Urothelium cell line (cell line): ENCODE data around the gene IFI27.
"Not testable (repeated sequence)": the region's sequence is repeated elsewhere in the genome, so short reads cannot be mapped to it uniquely, and the experiment has no call there.

Experiments used
- DNase-seq: peaks from one replicate; pipeline ENCODE4 v3.0.0; 2011; ENCODE audit warnings: low spot score, mixed read lengths
- FAIRE-seq: peaks from 2 replicates; lab custom pipeline; 2011; peaks lifted over from hg19 to GRCh38; lab: Jason Lieb, UNC

The IFI27 gene

DNA sequence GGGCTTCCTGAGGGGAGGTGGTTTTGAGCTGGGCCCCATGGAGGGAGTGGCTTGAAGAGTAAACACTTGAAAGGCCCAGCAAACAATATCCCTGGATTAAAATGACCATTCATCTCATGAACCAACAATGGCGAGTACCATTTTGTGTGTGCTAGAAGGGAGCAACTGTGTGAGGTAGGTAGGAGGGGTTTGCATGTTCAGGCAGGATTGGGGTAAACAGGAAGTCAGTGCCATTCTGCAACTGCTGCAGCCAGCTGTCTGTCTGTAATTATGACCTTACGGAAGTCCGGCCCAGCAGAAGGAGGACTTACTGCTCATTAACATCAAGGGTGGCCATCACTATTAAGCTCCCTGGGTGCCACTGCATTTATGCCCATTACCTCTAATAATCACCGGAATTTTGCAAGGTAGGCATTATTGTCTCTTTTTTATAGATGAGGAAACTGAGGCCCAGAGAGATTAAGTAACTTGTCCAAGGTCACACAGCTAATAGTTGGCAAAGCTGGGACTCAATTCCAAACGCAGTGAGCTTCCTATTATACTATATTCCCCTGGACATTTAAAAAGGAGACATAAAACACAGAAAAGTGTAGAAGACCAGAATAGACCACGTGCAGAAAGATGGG lies 35.5 kb downstream of the IFI27 start:
- FAIRE-seq = no peak
- DNase-seq = no peak

DNA sequence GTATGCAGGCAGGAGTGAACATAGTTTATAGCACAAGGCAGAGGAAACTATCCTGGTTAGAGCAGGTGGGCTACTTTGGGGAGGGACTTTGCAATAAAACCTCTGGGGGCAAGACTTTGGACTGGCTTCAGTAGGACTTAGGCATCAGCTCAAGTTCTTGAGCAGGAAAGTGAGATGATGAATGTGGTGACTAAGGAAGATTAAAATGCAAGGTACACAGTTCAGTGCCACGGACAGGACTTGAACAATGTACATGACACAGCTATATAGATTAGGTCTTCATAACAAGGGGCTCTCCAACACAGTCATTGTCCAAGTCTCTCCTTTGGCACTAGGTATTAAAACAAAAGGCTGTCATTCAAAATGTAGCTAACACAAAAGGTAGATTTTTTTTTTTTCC lies 42.1 kb downstream of the IFI27 start:
- no peak for FAIRE-seq
- no peak for DNase-seq

DNA sequence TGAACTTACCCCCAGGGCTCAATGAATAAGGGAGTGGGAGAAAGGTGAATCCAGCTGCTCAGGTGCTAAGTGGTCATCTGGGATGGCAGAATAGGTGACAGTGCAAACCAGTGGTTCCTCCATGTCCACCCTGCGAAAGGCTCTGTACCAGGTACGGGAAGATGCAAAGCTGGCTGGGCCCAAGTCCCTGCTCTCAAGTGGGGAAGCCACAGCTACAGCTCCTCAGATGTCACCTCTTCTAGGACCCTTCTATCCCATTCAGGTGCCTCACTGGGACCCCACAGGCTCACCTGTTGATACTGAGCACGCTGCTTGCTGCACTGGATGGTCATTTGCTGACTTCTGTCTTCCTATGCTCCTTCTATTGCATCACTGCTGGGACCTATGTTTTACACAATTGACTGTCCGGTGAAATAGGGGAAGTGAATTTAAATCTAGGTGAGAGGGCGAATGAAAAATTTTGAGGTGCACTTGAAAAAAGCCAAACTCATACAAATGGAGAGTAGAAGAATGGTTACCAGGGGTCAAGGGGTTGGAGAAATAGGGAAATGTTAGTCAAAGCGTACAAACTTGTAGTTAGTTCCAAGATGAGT lies 43.3 kb downstream of the IFI27 start:
- no peak for FAIRE-seq
- DNase-seq = no peak

- FAIRE-seq, DNase-seq: not testable (repeated sequence)
Measured at GRCh38 chr14:94156143-94156542, 45.6 kb downstream of the IFI27 start.

DNA sequence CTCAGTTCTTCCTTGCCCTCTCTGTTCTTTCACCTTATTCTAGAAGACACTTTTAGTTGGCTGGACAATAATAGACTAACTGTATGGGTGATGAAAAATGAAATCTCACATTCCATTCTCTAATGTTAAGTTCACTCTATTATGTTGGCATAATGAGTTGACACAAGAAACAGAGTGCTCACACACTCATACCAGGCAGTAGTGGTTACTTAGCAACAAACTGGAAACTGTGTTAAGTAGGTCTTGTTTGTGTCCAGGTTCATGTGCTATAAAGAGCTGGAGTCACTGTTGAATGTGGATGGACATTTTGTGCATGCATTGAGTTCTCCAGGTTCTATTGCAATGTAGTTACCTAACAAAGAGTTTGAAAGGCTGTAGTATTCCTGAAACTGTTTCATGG lies 46.7 kb downstream of the IFI27 start:
- DNase-seq = no peak
- FAIRE-seq = no peak

DNA sequence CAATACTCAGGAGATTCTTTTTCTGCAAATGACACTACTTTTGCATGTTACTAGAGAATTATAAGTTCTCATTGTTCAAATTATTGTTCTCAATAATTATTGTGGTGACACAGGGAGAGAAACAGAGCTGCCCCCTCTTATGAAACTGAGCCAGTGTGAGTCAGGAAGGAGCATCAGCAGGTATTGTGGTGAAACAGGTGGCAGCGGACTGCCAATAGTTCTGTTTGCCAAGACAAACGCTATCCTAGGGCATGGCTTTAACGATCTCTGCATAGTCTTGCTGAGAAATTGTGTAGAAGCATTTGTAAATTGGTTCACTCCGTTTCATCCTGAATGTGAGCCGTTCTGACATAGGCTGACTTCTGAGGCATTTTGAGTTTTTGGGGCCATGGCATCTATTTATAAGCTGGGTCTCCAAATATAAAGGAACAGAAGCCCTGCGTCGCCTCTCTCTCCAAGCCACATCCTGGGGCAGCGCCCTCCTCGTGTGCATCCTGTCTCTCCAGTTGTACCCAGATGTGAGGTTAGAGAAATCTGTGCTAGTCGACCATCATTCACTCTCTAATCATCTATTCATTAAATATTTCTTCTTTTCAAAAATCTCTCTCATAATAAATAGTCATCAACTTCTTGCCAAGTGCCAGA lies 47.8 kb downstream of the IFI27 start:
- no peak for DNase-seq

GRCh38 chr14:94161058-94161457 lies 50.5 kb downstream of the IFI27 start:
- no peak for FAIRE-seq

More for the DNA sequence above, 47.8 kb downstream of the IFI27 start:
- FAIRE-seq = no peak

DNA sequence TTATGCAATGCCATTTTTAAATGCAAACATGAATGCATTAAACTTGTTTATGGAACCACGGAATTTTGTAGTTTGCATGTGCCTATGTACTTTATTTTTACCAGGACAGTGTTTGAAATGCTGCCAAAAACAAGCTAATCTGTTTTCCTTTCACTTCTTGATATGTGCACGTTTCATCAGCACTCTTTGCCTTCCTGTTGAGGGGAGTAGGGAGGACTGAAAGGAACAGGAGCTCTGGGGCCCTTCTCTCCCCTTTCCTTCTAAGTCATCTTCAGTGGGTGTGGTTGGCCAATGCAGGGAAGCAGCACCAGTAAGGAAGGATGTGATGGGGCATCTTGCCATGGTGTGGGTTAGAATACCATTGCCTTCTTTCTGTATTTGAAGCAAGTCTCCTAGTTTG lies 51.4 kb downstream of the IFI27 start:
- FAIRE-seq = no peak
- no peak for DNase-seq

More at GRCh38 chr14:94161058-94161457, 50.5 kb downstream of the IFI27 start:
- DNase-seq = no peak

- DNase-seq = no peak
- FAIRE-seq = no peak
Measured at GRCh38 chr14:94162466-94162865, 51.9 kb downstream of the IFI27 start.

GRCh38 chr14:94163796-94164195 lies 53.3 kb downstream of the IFI27 start:
- no peak for FAIRE-seq
- no peak for DNase-seq

DNA sequence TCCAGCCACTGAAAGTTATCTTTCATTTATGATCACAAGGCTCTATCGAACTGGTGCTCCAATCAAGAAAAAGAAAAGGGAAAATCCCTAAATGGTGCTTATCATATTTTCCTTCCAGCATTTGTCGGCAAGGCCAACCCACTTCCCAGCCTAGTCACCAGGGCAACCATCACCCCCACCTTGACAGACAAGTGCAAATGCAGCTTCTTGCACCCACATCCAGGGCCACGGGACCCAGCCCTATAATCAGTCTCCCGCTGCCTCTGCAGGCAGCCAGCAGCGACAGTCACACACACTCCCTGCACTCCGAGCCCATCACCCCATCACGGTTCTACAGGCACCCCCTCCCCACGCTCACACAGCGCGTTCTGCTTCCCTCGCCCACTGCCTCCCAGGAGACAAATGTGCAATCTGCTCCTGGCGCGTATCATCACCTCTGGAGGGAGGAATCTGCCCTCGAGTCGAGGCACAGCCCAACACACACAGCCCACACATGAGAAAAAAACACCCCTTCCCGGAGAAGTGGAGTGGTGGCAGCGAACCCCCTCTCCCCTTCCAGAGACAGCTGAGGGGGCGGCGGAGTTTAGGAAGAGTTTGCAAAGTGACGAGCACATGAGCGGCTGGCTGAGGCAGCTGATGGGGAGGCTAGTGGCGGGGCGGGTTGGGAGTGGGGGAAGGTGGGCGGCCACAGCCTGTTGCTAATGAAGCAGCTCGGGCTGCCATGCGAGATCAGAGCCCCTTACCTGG lies 54.3 kb downstream of the IFI27 start:
- no peak for DNase-seq
- no peak for FAIRE-seq

DNA sequence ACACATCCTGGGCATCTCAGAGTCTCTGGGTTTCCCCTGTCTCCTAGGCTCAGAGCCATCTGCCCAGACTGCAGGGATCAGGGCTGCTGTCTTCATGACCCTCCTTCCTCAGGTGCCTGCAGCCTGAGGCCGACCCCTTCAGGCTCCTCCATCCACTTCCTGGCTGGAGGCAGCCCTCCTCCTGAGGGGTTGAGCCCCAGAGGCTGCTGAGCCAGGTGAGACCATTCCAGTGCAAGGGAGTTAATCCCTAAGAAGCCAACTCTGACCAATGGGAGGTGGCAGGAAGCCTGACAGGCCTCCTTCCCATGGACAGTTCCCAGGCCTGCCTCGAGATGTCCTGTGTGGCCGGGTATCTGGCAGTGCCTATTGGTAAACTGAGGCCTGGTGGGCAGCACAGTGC lies 55.2 kb downstream of the IFI27 start:
- no peak for DNase-seq
- no peak for FAIRE-seq
